ENCODE measurements around the gene TF. TPM values are rescaled to one million over a fixed set of nuclear protein-coding genes. Genes with fewer than 3 reads are reported as not detected.

Gene TF
- total RNA-seq, 1 donor from 2014 or later = 2.3 TPM

GRCh38 chr3:133843634-133844033, 97.4 kb downstream of the TF start:
- no peak for DNase-seq (ENCODE audit: extremely low spot score, unreplicated experiment)
- no peak overlapping the region for H3K27ac Mint-ChIP-seq
- no peak for TF ChIP-seq CTCF (conservative IDR thresholded peaks at IDR 0.05)
- H3K4me1 Mint-ChIP-seq (ENCODE audit: unreplicated experiment) = no peaks in the 10 kb centered on the region
- no peaks in the 10 kb centered on the region for H3K36me3 Mint-ChIP-seq
- H3K27me3 Mint-ChIP-seq = no peaks in the 10 kb centered on the region
- no peaks in the 10 kb centered on the region for H3K9me3 Mint-ChIP-seq
- no peak overlapping the region for H3K4me3 Mint-ChIP-seq

DNA sequence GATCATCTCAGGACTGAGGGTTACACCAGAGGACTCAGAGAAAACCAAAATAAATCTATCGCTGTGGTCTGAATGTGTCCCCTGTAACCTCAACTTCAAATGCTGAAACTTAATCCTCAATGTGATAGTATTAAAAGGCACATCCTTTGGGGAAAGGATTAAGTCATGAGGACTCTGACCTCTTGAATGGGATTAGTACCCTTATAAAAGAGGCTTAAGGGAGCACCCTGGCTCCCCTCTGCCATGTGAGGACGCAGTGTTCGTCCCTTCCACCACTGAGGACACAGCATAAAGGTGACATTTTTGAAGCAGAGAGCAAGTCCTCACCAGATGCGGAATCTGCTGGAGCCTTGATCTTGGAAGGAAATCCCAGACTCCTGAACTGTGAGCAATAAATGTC, 98.9 kb downstream of the TF start:
- no peak overlapping the region for H3K27ac Mint-ChIP-seq
- no peaks in the 10 kb centered on the region for H3K27me3 Mint-ChIP-seq
- no peak for DNase-seq (ENCODE audit: extremely low spot score, unreplicated experiment)
- H3K9me3 Mint-ChIP-seq = no peaks in the 10 kb centered on the region
- no peaks in the 10 kb centered on the region for H3K4me1 Mint-ChIP-seq (ENCODE audit: unreplicated experiment)
- H3K4me3 Mint-ChIP-seq = no peak overlapping the region
- H3K36me3 Mint-ChIP-seq = no peaks in the 10 kb centered on the region
- no peak for TF ChIP-seq CTCF (conservative IDR thresholded peaks at IDR 0.05)

Other genes starting within 250 kb of the TF start
- 153 and 162 TPM in 2 replicates for gene CDV3, start 172.7 kb upstream of the TF start, total RNA-seq (ENCODE audit: low replicate concordance)
- gene TOPBP1, start 84.5 kb upstream of the TF start, total RNA-seq (ENCODE audit: low replicate concordance) = 30.5 and 44.4 TPM in 2 replicates
- 80.9 and 89.5 TPM in 2 replicates for gene SRPRB, start 59.4 kb downstream of the TF start, total RNA-seq (ENCODE audit: low replicate concordance)
- 21.2 and 48.2 TPM in 2 replicates for gene RAB6B, start 149.5 kb downstream of the TF start, total RNA-seq (ENCODE audit: low replicate concordance)